Measurements from ENCODE around the gene ATXN7L1.

- TF ChIP-seq POLR2A (IDR thresholded peaks at IDR 0.05; ENCODE audit: insufficient read depth in 1 of 2, low read depth in 2 of 2, low read length in 2 of 2) = no peak
- TF ChIP-seq MXD4 (CRISPR knock-in tag; IDR thresholded peaks at IDR 0.05) = no peak
- TF ChIP-seq ZNF629 (CRISPR knock-in tag; conservative IDR thresholded peaks at IDR 0.05) = no peak
- no peak for TF ChIP-seq KDM5B (CRISPR knock-in tag; IDR thresholded peaks at IDR 0.05; ENCODE audit: borderline replicate concordance)
- no peak for TF ChIP-seq PRDM4 (CRISPR knock-in tag; IDR thresholded peaks at IDR 0.05; ENCODE audit: borderline replicate concordance)
- TF ChIP-seq SP2 (CRISPR knock-in tag; IDR thresholded peaks at IDR 0.05) = no peak
- TF ChIP-seq CTCF (CRISPR knock-in tag; IDR thresholded peaks at IDR 0.05) = no peak
- TF ChIP-seq, protein P1, sequence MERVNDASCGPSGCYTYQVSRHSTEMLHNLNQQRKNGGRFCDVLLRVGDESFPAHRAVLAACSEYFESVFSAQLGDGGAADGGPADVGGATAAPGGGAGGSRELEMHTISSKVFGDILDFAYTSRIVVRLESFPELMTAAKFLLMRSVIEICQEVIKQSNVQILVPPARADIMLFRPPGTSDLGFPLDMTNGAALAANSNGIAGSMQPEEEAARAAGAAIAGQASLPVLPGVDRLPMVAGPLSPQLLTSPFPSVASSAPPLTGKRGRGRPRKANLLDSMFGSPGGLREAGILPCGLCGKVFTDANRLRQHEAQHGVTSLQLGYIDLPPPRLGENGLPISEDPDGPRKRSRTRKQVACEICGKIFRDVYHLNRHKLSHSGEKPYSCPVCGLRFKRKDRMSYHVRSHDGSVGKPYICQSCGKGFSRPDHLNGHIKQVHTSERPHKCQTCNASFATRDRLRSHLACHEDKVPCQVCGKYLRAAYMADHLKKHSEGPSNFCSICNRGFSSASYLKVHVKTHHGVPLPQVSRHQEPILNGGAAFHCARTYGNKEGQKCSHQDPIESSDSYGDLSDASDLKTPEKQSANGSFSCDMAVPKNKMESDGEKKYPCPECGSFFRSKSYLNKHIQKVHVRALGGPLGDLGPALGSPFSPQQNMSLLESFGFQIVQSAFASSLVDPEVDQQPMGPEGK (CRISPR knock-in tag; IDR thresholded peaks at IDR 0.05) = no peak
- TF ChIP-seq ZSCAN30 (CRISPR knock-in tag; IDR thresholded peaks at IDR 0.05) = no peak
- no peak for TF ChIP-seq ZNF83 (CRISPR knock-in tag; IDR thresholded peaks at IDR 0.05; ENCODE audit: borderline replicate concordance)
- TF ChIP-seq ETV5 (CRISPR knock-in tag; IDR thresholded peaks at IDR 0.05; ENCODE audit: borderline replicate concordance) = no peak
- TF ChIP-seq FOXJ3 (CRISPR knock-in tag; IDR thresholded peaks at IDR 0.05; ENCODE audit: borderline replicate concordance) = no peak
- no peak for TF ChIP-seq ZBTB43 (CRISPR knock-in tag; conservative IDR thresholded peaks at IDR 0.05)
- TF ChIP-seq NCOA1 (CRISPR knock-in tag; IDR thresholded peaks at IDR 0.05) = no peak
These were observed 51.0 kb downstream of the ATXN7L1 start for GRCh38 chr7:105825371-105825770.
